GM23338 (cell line): ENCODE results near the gene FAM168A. TPM values are rescaled to one million over a fixed set of nuclear protein-coding genes. Genes with fewer than 3 reads are reported as not detected.

Experiments used
- ATAC-seq: fragments of 200-7000 bp; cut with Tn5 transposase; 3 replicates; pipeline ENCODE4 v1.9.1; 2020
- DNase-seq: peaks from one replicate; pipeline ENCODE4 v3.0.0-alpha.2; 2015; ENCODE audit warnings: low spot score
- H2AFZ ChIP-seq: fragments of 200-600 bp; sonication (generic); 2 replicates; pipeline ENCODE4 v1.8.0; 2016; ENCODE audit warnings: antibody characterized with exemption, mild to moderate bottlenecking, moderate library complexity
- H3F3A ChIP-seq: fragments of 200-600 bp; sonication (generic); replicated peaks from 2 replicates; pipeline ENCODE4 v1.8.0; 2017; ENCODE audit warnings: antibody characterized with exemption, mixed run types, low read depth
- H3K27ac ChIP-seq: fragments of 200-600 bp; sonication (generic); 2 replicates; pipeline ENCODE4 v1.6.1; 2016; ENCODE audit warnings: low read depth
- H3K27me3 ChIP-seq: fragments of 200-600 bp; sonication (generic); 2 replicates; pipeline ENCODE4 v1.8.0; 2016; ENCODE audit warnings: mild to moderate bottlenecking, mixed run types, moderate library complexity; ENCODE audit not compliant: insufficient read depth
- H3K36me3 ChIP-seq: fragments of 200-600 bp; sonication (generic); 2 replicates; pipeline ENCODE4 v1.8.0; 2016; ENCODE audit warnings: mild to moderate bottlenecking; ENCODE audit not compliant: insufficient read depth
- H3K4me1 ChIP-seq: fragments of 200-600 bp; sonication (generic); 2 replicates; pipeline ENCODE4 v1.8.0; 2016; ENCODE audit warnings: mild to moderate bottlenecking, moderate library complexity; ENCODE audit not compliant: insufficient read depth
- H3K4me2 ChIP-seq: fragments of 200-600 bp; sonication (generic); 2 replicates; pipeline ENCODE4 v1.7.1; 2017; ENCODE audit warnings: mixed run types
- H3K4me3 ChIP-seq: fragments of 200-600 bp; sonication (generic); 2 replicates; pipeline ENCODE4 v1.6.1; 2016; ENCODE audit warnings: mixed run types
- H3K79me2 ChIP-seq: fragments of 200-600 bp; sonication (generic); replicated peaks from 2 replicates; pipeline ENCODE4 v1.8.0; 2017; ENCODE audit warnings: mild to moderate bottlenecking; ENCODE audit not compliant: insufficient read depth
- H3K9me2 ChIP-seq: fragments of 200-600 bp; sonication (generic); 2 replicates; pipeline ENCODE4 v1.8.0; 2017; ENCODE audit not compliant: insufficient read depth
- H4K20me1 ChIP-seq: fragments of 200-600 bp; sonication (generic); replicated peaks from 2 replicates; pipeline ENCODE4 v1.8.0; 2017; ENCODE audit warnings: mild to moderate bottlenecking; ENCODE audit not compliant: insufficient read depth
- H3K27ac Mint-ChIP-seq: 2 replicates; pipeline ENCODE4 v1.8.0; 2020; ENCODE audit warnings: inconsistent platforms, mild to moderate bottlenecking, moderate library complexity, mixed read lengths
- H3K27me3 Mint-ChIP-seq: 3 replicates; pipeline ENCODE4 v1.8.0; 2022; ENCODE audit warnings: low read depth, mild to moderate bottlenecking, moderate library complexity, mixed read lengths, inconsistent platforms; ENCODE audit not compliant: insufficient read depth, poor library complexity
- H3K36me3 Mint-ChIP-seq: 3 replicates; pipeline ENCODE4 v1.8.0; 2021; ENCODE audit warnings: low read depth, mild to moderate bottlenecking, inconsistent platforms, moderate library complexity, mixed read lengths
- H3K4me1 Mint-ChIP-seq: 3 replicates; pipeline ENCODE4 v1.8.0; 2020; ENCODE audit warnings: mild to moderate bottlenecking, inconsistent platforms, mixed read lengths
- H3K4me3 Mint-ChIP-seq: 3 replicates; pipeline ENCODE4 v1.8.0; 2021; ENCODE audit warnings: moderate library complexity, mild to moderate bottlenecking, inconsistent platforms, mixed read lengths
- H3K9me3 Mint-ChIP-seq: 3 replicates; pipeline ENCODE4 v1.8.0; 2020; ENCODE audit warnings: moderate library complexity, mild to moderate bottlenecking, inconsistent platforms, mixed read lengths
- CREB1 ChIP-seq: fragments of 250-450 bp; sonication (Bioruptor Pico); IDR thresholded peaks from 2 replicates; pipeline ENCODE4 v1.5.0; 2020; ENCODE audit warnings: low read depth, mild to moderate bottlenecking, moderate library complexity
- EZH2 ChIP-seq: fragments of 200-600 bp; sonication (generic); IDR thresholded peaks from one replicate; pipeline ENCODE4 v1.8.0; 2017; ENCODE audit warnings: antibody characterized with exemption, mild to moderate bottlenecking, low read depth; ENCODE audit not compliant: unreplicated experiment
- EZH2phosphoT487 ChIP-seq: fragments of 200-600 bp; sonication (generic); IDR thresholded peaks from one replicate; pipeline ENCODE4 v1.8.1; 2018; ENCODE audit warnings: antibody characterized with exemption; ENCODE audit not compliant: unreplicated experiment
- JUNB ChIP-seq: IDR thresholded peaks from one replicate; pipeline ENCODE4 v1.6.1; 2016; ENCODE audit warnings: antibody characterized with exemption; ENCODE audit not compliant: unreplicated experiment
- NANOG ChIP-seq: IDR thresholded peaks from 2 replicates; pipeline ENCODE4 v1.6.1; 2016; ENCODE audit warnings: antibody characterized with exemption, borderline replicate concordance
- POLR2AphosphoS5 ChIP-seq: IDR thresholded peaks from 2 replicates; pipeline ENCODE4 v1.6.1; 2016; ENCODE audit warnings: antibody characterized with exemption, low read depth
- STAT1 ChIP-seq: IDR thresholded peaks from one replicate; pipeline ENCODE4 v1.6.1; 2016; ENCODE audit warnings: antibody characterized with exemption; ENCODE audit not compliant: unreplicated experiment
- ZNF114 ChIP-seq: fragments of 250-450 bp; sonication (Bioruptor Pico); IDR thresholded peaks from 2 replicates; pipeline ENCODE4 v1.5.0; 2020; ENCODE audit warnings: mild to moderate bottlenecking, moderate library complexity
- ZNF331 ChIP-seq: fragments of 250-450 bp; sonication (Bioruptor Pico); IDR thresholded peaks from 2 replicates; pipeline ENCODE4 v1.5.0; 2020; ENCODE audit warnings: low read depth, mild to moderate bottlenecking, moderate library complexity
- polyA plus RNA-seq: library from polyadenylated mRNA; unstranded; fragments of >200 nt; fragmentation: Nextera tagmentation; extraction: Ambion mirVana; gene quantifications from 2 replicates; pipeline ENCODE4 v1.2.1, GENCODE V29; 2016
- total RNA-seq: library from RNA; depleted of rRNA; stranded (reverse); fragments of >200 nt; shearing (Covaris generic); gene quantifications from 2 replicates; pipeline ENCODE4 v1.2.3, GENCODE V29; 2014
- TF ChIP-seq, protein P1 (sequence below): fragments of 250-450 bp; sonication (Bioruptor Pico); IDR thresholded peaks from 2 replicates; pipeline ENCODE4 v1.5.0; 2020; ENCODE audit warnings: mild to moderate bottlenecking, moderate library complexity
- TF ChIP-seq, protein P2 (sequence below): IDR thresholded peaks from one replicate; pipeline ENCODE4 v1.6.1; 2018; ENCODE audit warnings: antibody characterized with exemption; ENCODE audit not compliant: unreplicated experiment
- TF ChIP-seq, protein P3 (sequence below), 2 experiments: fragments of 200-600 bp in 1 of 2; sonication (generic) in 1 of 2; conservative IDR thresholded peaks; 2 replicates each; pipeline versions ENCODE4 v1.5.1 to v1.6.1; 2016 to 2017; ENCODE audit warnings: antibody characterized with exemption in 2 of 2, low read depth in 2 of 2, mild to moderate bottlenecking in 2 of 2, moderate library complexity in 1 of 2
- TF ChIP-seq, protein P4 (sequence below): IDR thresholded peaks from 2 replicates; pipeline ENCODE4 v1.6.1; 2016; ENCODE audit warnings: antibody characterized with exemption

FAM168A gene
- total and polyA plus RNA-seq, 2 experiments from 2014 or later: 8.0 to 20.3 TPM

DNA sequence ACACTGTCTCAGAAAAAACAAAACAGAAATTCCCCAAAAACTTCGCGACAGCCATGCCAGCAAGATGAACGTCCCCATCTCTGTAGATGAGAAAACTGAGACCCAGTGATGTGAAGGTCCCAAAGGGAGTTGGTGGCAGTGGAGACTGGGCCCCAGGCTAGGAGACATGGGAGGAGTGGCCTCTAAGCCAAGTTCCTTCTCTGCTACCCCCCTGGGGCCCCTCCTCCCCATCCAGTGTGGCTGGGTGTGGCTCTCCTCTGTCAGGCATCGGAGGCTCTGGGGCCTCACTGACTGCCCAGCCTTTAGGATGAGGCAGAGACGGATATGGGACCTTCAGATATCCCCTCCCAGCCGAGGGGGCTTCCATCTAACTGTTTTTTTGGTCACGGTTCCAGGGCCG is 211.9 kb downstream of the FAM168A start:
- Mint-ChIP-seq H3K27ac (no peak overlapping the region), H3K9me3 (no peaks in the 10 kb centered on the region), H3K4me1 (peaks cover 23% of the 10 kb centered on the region), H3K36me3 (no peaks in the 10 kb centered on the region; the same call in 2 of the 3 replicates), H3K27me3 (peaks cover 6% of the 10 kb centered on the region), H3K4me3 (no peak overlapping the region)
- TF ChIP-seq EZH2phosphoT487: no peak
- no peak for TF ChIP-seq NANOG
- TF ChIP-seq STAT1: no peak
- TF ChIP-seq, protein P1, sequence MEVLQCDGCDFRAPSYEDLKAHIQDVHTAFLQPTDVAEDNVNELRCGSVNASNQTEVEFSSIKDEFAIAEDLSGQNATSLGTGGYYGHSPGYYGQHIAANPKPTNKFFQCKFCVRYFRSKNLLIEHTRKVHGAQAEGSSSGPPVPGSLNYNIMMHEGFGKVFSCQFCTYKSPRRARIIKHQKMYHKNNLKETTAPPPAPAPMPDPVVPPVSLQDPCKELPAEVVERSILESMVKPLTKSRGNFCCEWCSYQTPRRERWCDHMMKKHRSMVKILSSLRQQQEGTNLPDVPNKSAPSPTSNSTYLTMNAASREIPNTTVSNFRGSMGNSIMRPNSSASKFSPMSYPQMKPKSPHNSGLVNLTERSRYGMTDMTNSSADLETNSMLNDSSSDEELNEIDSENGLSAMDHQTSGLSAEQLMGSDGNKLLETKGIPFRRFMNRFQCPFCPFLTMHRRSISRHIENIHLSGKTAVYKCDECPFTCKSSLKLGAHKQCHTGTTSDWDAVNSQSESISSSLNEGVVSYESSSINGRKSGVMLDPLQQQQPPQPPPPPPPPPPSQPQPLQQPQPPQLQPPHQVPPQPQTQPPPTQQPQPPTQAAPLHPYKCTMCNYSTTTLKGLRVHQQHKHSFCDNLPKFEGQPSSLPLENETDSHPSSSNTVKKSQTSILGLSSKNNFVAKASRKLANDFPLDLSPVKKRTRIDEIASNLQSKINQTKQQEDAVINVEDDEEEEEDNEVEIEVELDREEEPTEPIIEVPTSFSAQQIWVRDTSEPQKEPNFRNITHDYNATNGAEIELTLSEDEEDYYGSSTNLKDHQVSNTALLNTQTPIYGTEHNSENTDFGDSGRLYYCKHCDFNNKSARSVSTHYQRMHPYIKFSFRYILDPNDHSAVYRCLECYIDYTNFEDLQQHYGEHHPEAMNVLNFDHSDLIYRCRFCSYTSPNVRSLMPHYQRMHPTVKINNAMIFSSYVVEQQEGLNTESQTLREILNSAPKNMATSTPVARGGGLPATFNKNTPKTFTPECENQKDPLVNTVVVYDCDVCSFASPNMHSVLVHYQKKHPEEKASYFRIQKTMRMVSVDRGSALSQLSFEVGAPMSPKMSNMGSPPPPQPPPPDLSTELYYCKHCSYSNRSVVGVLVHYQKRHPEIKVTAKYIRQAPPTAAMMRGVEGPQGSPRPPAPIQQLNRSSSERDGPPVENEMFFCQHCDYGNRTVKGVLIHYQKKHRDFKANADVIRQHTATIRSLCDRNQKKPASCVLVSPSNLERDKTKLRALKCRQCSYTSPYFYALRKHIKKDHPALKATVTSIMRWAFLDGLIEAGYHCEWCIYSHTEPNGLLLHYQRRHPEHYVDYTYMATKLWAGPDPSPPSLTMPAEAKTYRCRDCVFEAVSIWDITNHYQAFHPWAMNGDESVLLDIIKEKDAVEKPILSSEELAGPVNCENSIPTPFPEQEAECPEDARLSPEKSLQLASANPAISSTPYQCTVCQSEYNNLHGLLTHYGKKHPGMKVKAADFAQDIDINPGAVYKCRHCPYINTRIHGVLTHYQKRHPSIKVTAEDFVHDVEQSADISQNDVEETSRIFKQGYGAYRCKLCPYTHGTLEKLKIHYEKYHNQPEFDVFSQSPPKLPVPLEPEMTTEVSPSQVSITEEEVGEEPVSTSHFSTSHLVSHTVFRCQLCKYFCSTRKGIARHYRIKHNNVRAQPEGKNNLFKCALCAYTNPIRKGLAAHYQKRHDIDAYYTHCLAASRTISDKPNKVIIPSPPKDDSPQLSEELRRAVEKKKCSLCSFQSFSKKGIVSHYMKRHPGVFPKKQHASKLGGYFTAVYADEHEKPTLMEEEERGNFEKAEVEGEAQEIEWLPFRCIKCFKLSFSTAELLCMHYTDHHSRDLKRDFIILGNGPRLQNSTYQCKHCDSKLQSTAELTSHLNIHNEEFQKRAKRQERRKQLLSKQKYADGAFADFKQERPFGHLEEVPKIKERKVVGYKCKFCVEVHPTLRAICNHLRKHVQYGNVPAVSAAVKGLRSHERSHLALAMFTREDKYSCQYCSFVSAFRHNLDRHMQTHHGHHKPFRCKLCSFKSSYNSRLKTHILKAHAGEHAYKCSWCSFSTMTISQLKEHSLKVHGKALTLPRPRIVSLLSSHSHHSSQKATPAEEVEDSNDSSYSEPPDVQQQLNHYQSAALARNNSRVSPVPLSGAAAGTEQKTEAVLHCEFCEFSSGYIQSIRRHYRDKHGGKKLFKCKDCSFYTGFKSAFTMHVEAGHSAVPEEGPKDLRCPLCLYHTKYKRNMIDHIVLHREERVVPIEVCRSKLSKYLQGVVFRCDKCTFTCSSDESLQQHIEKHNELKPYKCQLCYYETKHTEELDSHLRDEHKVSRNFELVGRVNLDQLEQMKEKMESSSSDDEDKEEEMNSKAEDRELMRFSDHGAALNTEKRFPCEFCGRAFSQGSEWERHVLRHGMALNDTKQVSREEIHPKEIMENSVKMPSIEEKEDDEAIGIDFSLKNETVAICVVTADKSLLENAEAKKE: no peak
- TF ChIP-seq, protein P2, sequence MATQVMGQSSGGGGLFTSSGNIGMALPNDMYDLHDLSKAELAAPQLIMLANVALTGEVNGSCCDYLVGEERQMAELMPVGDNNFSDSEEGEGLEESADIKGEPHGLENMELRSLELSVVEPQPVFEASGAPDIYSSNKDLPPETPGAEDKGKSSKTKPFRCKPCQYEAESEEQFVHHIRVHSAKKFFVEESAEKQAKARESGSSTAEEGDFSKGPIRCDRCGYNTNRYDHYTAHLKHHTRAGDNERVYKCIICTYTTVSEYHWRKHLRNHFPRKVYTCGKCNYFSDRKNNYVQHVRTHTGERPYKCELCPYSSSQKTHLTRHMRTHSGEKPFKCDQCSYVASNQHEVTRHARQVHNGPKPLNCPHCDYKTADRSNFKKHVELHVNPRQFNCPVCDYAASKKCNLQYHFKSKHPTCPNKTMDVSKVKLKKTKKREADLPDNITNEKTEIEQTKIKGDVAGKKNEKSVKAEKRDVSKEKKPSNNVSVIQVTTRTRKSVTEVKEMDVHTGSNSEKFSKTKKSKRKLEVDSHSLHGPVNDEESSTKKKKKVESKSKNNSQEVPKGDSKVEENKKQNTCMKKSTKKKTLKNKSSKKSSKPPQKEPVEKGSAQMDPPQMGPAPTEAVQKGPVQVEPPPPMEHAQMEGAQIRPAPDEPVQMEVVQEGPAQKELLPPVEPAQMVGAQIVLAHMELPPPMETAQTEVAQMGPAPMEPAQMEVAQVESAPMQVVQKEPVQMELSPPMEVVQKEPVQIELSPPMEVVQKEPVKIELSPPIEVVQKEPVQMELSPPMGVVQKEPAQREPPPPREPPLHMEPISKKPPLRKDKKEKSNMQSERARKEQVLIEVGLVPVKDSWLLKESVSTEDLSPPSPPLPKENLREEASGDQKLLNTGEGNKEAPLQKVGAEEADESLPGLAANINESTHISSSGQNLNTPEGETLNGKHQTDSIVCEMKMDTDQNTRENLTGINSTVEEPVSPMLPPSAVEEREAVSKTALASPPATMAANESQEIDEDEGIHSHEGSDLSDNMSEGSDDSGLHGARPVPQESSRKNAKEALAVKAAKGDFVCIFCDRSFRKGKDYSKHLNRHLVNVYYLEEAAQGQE: no peak
- TF ChIP-seq JUNB: no peak
- TF ChIP-seq, protein P3, sequence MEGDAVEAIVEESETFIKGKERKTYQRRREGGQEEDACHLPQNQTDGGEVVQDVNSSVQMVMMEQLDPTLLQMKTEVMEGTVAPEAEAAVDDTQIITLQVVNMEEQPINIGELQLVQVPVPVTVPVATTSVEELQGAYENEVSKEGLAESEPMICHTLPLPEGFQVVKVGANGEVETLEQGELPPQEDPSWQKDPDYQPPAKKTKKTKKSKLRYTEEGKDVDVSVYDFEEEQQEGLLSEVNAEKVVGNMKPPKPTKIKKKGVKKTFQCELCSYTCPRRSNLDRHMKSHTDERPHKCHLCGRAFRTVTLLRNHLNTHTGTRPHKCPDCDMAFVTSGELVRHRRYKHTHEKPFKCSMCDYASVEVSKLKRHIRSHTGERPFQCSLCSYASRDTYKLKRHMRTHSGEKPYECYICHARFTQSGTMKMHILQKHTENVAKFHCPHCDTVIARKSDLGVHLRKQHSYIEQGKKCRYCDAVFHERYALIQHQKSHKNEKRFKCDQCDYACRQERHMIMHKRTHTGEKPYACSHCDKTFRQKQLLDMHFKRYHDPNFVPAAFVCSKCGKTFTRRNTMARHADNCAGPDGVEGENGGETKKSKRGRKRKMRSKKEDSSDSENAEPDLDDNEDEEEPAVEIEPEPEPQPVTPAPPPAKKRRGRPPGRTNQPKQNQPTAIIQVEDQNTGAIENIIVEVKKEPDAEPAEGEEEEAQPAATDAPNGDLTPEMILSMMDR (conservative IDR thresholded peaks at IDR 0.05; ENCODE audit: low read depth in 2 of 2): no peak
- TF ChIP-seq ZNF331 (CRISPR knock-in tag): no peak
- TF ChIP-seq ZNF114 (CRISPR knock-in tag): no peak
- no peak for TF ChIP-seq POLR2AphosphoS5
- TF ChIP-seq EZH2: no peak
- TF ChIP-seq, protein P4, sequence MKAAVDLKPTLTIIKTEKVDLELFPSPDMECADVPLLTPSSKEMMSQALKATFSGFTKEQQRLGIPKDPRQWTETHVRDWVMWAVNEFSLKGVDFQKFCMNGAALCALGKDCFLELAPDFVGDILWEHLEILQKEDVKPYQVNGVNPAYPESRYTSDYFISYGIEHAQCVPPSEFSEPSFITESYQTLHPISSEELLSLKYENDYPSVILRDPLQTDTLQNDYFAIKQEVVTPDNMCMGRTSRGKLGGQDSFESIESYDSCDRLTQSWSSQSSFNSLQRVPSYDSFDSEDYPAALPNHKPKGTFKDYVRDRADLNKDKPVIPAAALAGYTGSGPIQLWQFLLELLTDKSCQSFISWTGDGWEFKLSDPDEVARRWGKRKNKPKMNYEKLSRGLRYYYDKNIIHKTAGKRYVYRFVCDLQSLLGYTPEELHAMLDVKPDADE: no peak
- TF ChIP-seq CREB1 (CRISPR knock-in tag): no peak
- no peak for ATAC-seq
- Histone ChIP-seq H3K27ac (no peak overlapping the region), H3F3A (no peaks in the 10 kb centered on the region), H3K27me3 (no peaks in the 10 kb centered on the region), H4K20me1 (no peaks in the 10 kb centered on the region; the same call in none of the 2 replicates), H2AFZ (no peak overlapping the region), H3K4me1 (no peaks in the 10 kb centered on the region), H3K79me2 (peaks cover 5% of the 10 kb centered on the region; the same call in 1 of the 2 replicates), H3K4me3 (no peak overlapping the region), H3K4me2 (no peak overlapping the region), H3K9me2 (no peaks in the 10 kb centered on the region), H3K36me3 (no peaks in the 10 kb centered on the region)
- no peak for DNase-seq
